Measurements from ENCODE around the gene GNG10.

GNG10 gene

DNA sequence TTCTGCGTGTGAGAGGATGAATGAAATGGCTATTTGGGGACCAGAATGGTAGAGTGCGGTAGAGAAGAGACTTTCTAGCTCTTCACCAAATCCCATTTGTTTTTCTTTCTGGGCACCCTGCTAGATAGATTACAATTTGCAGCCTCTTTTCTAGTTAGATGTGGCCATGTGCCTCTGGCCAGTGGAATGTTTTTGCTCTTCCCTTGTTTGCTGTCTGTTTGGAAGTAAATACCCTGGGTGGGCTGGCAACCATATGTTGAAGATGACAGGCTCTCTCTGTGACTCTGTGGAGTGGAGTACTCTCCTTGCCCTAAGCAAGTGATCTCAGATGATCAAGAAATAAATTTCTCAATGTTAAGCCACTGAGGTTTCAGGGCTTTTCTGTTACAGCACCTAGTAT, 12.9 kb downstream of the GNG10 start:
- TF ChIP-seq, protein P1, sequence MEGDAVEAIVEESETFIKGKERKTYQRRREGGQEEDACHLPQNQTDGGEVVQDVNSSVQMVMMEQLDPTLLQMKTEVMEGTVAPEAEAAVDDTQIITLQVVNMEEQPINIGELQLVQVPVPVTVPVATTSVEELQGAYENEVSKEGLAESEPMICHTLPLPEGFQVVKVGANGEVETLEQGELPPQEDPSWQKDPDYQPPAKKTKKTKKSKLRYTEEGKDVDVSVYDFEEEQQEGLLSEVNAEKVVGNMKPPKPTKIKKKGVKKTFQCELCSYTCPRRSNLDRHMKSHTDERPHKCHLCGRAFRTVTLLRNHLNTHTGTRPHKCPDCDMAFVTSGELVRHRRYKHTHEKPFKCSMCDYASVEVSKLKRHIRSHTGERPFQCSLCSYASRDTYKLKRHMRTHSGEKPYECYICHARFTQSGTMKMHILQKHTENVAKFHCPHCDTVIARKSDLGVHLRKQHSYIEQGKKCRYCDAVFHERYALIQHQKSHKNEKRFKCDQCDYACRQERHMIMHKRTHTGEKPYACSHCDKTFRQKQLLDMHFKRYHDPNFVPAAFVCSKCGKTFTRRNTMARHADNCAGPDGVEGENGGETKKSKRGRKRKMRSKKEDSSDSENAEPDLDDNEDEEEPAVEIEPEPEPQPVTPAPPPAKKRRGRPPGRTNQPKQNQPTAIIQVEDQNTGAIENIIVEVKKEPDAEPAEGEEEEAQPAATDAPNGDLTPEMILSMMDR (IDR thresholded peaks at IDR 0.05; ENCODE audit: low read depth, low read length): no peak
- DNase-seq (ENCODE audit: extremely low read depth, low read depth): no peak

DNA sequence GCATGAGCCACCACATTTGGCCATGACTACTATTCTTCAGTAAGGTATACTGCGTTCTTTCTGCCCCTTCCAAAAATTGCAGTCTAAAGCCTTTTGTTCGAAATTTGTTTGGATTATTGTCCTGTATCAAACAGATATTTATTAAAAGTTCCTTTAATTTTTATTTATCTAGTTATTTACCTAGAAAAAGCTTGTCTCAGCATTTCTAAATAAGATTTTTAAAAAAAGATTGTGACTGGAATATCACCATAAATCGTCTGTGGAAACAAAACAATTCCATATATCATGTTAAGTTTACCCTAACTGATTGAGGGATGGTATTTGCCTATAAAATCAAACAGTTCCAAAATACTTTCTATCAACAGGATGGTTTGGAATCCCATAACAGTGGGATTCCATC, 14.7 kb downstream of the GNG10 start:
- no peak for DNase-seq (ENCODE audit: extremely low read depth, low read depth)
- TF ChIP-seq, protein P1 (IDR thresholded peaks at IDR 0.05; ENCODE audit: low read depth, low read length): no peak

DNA sequence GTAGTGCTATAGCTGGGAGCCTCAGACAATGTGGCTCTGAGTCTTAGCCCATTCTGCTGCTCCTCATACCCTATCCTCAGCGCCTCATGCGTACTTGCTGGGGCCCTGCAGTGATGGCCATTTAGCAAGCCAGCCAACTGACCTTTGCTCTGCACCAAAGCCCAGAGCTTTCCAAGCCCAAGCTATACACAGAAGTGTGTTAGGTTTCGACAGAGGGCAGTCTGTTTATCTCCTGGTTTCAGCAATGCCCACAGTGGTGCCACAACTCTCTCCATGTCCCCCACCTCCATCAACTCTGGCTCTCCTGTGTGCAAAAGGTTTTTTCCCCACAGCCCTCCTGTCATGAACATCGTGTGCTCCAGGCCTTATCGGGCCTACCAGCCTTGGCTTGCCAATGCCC, 16.9 kb downstream of the GNG10 start:
- DNase-seq (ENCODE audit: extremely low read depth, low read depth): no peak
- TF ChIP-seq, protein P1 (IDR thresholded peaks at IDR 0.05; ENCODE audit: low read depth, low read length): no peak

DNA sequence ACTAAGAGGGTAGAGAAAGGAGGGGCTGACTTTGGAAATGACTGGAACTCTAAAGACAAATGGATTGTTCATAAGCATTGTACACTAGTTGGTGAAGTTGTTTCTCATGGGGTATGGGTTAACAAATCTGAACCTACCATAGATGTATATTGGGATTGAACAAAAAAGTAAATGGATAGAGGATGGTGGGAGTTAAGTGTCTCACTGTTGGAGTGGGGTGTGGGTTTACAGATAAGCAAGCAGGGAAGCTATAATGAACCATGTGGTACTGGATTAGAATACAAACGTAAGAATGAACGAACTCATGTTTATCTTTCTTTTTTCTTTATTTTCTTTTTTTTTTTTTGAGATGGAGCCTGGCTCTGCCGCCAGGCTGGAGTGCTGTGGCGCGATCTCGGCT, 17.8 kb downstream of the GNG10 start:
- TF ChIP-seq, protein P1 (IDR thresholded peaks at IDR 0.05; ENCODE audit: low read depth, low read length): no peak
- DNase-seq (ENCODE audit: extremely low read depth, low read depth): no peak

DNA sequence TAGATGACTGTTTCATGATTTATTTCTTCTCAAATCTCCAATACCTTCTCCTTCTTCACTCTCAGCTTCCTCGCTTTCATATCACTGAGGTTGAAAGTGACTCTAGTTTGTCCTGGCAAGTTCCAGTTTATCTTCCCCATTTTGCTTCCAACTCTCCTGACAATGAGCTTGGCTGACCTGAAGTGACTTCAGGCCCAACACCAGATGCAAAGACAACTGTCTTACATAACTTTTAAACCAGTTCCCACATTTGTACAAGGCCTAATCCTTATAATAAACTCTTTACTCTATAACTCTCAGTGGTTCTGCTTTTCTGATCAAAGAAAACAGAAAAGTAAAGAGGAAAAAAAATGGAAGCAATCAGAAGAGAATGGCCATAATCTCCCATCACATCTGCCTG, 22.0 kb downstream of the GNG10 start:
- no peak for DNase-seq (ENCODE audit: extremely low read depth, low read depth)
- TF ChIP-seq, protein P1 (IDR thresholded peaks at IDR 0.05; ENCODE audit: low read depth, low read length): no peak

DNA sequence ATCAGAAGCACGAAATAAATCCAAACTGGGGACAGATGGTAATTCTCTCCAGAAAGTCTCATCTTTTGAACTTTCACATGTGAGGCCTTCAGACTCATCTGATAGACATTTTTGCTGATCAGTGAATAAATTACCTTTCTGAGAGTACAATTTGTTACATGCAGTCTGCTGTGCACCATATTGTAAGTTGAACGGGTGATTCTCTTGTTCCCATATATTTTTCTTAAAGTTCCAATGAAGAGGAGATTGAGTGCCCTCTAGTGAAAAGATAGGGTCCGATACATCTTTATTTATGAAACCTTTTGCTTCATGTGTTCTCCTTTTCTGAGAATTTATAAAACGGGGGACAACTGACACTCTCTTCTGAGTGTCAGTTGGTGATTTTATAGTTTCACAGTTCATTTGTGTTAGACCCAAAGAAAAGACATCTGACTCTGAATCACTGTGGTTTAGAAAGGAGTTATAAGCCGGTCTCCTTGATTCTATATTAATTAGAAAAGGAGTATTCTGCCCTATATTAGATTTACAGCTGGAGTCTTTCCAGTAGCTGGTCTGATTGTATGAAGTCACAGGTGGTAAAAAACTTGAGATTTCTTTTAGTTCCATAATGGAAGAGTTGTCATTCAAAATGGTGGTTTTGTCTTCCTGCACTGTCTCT, 30.4 kb downstream of the GNG10 start:
- DNase-seq (ENCODE audit: extremely low read depth, low read depth): peak; percentile 15
- TF ChIP-seq, protein P1 (IDR thresholded peaks at IDR 0.05; ENCODE audit: low read depth, low read length): peak; percentile 38

DNA sequence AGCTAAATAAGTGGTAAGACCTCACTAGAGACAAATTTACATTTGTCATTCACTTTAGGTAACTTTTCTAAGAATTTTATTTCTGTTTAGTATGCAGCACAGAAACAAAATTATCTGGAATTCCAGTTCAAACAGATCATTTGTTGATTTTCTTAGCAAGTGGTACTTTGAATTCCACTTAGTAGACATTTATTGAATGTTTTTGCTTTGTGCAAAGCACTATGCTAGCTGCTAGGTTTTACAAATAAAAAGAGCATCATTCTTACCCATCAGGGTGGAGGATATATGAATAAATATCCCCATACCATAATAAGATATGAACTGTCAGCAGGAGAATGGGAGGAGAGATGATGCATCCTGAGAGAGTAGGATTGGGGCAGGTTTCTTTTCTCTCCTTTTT, 35.4 kb downstream of the GNG10 start:
- TF ChIP-seq, protein P1 (IDR thresholded peaks at IDR 0.05; ENCODE audit: low read depth, low read length): no peak
- DNase-seq (ENCODE audit: extremely low read depth, low read depth): no peak

All from AG09319 (cell line).